ENCODE data around the gene XKRX.

- TF ChIP-seq POLR2A (IDR thresholded peaks at IDR 0.05) (no peak), CTCF (IDR thresholded peaks at IDR 0.05) (no peak)
Measured at GRCh38 chrX:100868273-100868672, 60.4 kb downstream of the XKRX start.

Measured in testis (tissue), 2 donors.